T follicular helper cell (primary cell): ENCODE measurements around the gene LGALS9C.
"Not testable (repeated sequence)": the region's sequence is repeated elsewhere in the genome, so short reads cannot be mapped to it uniquely, and the experiment has no call there.

ENCODE experiments used
- DNase-seq: peaks from one replicate; pipeline ENCODE4 v3.0.0-alpha.2; 2020; ENCODE audit warnings: low read depth

Gene LGALS9C

DNA sequence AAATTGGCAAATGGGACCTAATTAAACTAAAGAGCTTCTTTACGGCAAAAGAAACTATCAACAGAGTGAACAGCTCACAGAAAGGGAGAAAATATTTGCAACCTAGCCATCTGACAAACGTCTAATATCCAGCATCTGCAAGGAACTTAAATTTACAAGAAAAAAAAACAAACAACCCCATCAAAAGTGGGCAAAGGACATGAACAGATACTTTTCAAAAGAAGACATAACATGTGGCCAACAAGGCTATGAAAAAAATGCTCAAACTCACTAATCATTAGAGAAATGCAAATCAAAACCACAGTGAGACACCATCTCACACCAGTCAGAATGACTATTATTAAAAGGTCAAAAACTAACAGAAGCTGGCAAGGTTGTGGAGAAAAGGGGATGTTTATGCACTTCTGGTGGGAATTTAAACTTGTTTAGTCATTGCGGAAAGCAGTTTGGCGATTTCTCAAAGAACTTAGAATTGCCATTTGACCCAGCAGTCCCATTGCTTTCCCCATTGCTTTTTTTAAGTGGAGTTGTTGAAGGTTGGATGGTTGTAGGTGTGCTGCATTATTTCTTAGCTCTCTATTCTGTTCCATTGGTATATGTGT, 52.4 kb downstream of the LGALS9C start:
- not testable (repeated sequence) for DNase-seq

DNA sequence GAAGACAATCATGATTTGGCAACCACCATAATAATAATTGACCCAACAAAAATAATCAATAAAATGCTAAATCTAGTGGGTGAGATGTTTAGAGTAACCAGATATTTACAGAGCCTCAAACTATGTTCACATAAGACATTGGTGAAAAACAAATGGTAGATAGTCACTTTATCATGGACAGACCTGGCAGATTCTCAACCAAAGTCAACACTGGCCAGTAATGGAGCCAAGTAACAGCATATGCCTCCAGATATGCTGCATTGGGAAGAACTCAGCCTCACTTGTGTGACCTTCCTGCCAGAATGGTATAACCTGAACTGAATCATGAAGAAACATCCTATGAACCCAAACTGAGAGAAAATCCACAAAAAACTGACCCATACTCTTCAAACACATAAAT, 53.8 kb downstream of the LGALS9C start:
- not testable (repeated sequence) for DNase-seq

DNA sequence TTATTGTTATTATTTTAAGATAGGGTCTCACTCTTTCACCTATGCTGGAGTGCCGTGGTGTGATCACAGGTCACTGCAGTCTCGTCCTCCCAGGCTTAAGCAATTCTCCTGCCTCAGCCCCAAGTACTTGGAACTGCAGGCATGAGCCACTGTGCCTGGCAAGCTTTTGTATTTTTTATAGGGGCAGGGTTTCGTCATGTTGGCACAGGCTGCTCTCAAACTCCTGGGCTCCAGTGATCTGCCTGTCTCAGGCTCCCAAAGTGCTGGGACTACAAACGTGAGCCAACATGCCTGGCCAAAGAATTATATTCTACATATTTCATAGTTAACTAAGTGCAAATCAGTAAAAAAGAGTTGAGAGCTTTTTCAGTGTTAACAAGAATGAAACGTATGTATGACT, 65.6 kb downstream of the LGALS9C start:
- DNase-seq, result not testable (repeated sequence)

DNA sequence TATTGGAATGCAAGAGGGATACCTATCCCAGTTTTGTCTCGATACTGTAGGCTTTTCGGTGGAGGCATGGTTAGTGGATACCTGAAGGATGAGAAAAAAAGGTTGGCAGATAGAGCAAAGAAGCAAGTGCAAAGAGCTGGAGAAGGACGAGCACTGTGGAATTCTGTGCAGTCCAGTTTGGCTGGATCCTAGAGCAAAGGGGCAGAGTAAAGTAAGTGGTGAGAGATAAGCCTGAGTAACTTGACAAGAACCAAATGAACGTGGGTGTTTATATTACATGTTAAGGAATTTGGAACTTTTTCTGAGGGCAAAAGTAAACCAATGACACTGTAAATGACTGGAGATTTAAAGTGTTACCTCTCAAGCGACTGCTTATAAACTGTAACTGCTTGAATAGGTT, 66.3 kb downstream of the LGALS9C start:
- not testable (repeated sequence) for DNase-seq
